Heart left ventricle (tissue), 13 donors: ENCODE measurements around the gene OSGIN1.

Source experiments
- CTCF ChIP-seq, 12 donors: fragments of 200-600 bp; sonication (generic) in 4 of 12; IDR thresholded peaks; one replicate each; pipeline versions ENCODE4 v1.5.0 to v1.8.0; 2018 to 2022; ENCODE audit warnings: antibody characterized with exemption in 12 of 12, mild to moderate bottlenecking in 5 of 12
- POLR2A ChIP-seq, 2 donors: fragments of 450-650 bp; IDR thresholded peaks; one replicate each; pipeline ENCODE4 v1.6.1; 2017; ENCODE audit warnings: antibody characterized with exemption in 2 of 2, mild to moderate bottlenecking in 2 of 2, moderate library complexity in 2 of 2
- donor health status: ischemic (EF 13 %, LVEDD 7.1; RV severe dilation, severe dysfunction).
- donor health status: DM: no; HTN: yes; CAD: no.
- donor health status: DM: no; HTN: no; CAD: no.
- donor health status: ischemic (EF 25% LVEDD 6.9; RV normal size, moderate dysfunction).
- donor health status: ischemic (EF 25% LVEDD 5.7; RV mildly dilated, moderate dysfunction).
- donor health status: ischemic (EF 35%, LVEDD 5.7; RV mildly dilated, moderate dysfunction).
- donor health status: nonischemic (EF 11% LVEDD 7.7; RV severe dilation, severe dysfunction).
- donor health status: DM: yes; HTN: yes; CAD: no.
- donor health status: PGD.
- donor health status: ischemic (EF 29% LVEDD 5.4; RV normal size, mild dysfunction).
- donor health status: nonischemic (EF 23%, LVEDD 6.1; RV moderate dilation, normal function).

GRCh38 chr16:83940630-83941378 lies 12.2 kb upstream of the OSGIN1 start:
- TF ChIP-seq CTCF (IDR thresholded peaks at IDR 0.05) (no peak), POLR2A (IDR thresholded peaks at IDR 0.05) (no peak)
